ENCODE results near the gene GPR62.

Gene GPR62

GRCh38 chr3:51938780-51939425, 16.3 kb upstream of the GPR62 start:
- no peak for DNase-seq

GRCh38 chr3:51940648-51941462, 14.3 kb upstream of the GPR62 start:
- DNase-seq, result no peak

GRCh38 chr3:51941463-51941797, 13.8 kb upstream of the GPR62 start:
- DNase-seq, result no peak

DNA sequence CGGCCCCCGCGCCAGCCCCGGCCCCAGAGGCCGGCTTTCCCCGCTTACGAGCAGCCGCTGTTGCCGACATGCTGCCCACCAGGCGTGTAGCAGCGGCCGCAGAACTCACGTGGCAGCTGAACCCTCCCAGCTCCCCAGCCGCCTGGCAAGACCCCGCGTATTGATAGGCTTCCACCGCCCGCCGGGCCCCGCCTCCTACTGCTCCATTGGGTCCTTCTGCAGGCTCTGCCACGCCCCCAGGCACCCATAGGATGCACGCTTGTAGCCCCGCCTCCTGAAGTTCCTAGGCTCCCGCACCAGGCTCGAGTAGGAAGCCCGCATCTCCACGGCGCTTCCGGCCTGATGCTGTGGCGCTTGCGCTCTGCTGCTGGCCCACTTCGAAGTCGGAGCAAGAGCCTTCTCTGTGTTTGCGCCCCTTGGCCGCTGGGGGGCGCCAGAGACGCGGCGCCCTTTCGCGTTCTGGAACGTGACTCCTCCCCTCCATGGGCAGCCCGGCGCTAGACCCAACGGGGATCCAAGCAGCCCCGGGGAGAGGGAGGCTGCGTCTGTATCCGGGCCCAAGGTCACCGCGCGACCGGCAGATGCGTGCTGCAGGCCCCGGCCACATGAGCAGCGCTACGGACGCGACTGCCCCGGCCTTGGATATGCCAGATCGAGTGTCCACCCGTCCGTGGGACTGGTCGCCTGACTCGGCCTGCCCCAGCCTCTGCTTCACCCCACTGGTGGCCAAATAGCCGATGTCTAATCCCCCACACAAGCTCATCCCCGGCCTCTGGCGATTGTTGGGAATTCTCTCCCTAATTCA, 13.2 kb upstream of the GPR62 start, which contains the start of the genes PARP3 and RRP9:
TSS of gene PARP3 (plus strand) at position 566 of the 805 bp plus-strand sequence. CDS start 993 bp downstream, outside the sequence.
TSS of gene RRP9 (minus strand) at position 107 of the 805 bp plus-strand sequence. CDS start at position 70, 37 bp downstream.
- peak; percentile 100 for DNase-seq

- DNase-seq, result peak; percentile 64
Observed at GRCh38 chr3:51942603-51943450, 12.4 kb upstream of the GPR62 start.

DNA sequence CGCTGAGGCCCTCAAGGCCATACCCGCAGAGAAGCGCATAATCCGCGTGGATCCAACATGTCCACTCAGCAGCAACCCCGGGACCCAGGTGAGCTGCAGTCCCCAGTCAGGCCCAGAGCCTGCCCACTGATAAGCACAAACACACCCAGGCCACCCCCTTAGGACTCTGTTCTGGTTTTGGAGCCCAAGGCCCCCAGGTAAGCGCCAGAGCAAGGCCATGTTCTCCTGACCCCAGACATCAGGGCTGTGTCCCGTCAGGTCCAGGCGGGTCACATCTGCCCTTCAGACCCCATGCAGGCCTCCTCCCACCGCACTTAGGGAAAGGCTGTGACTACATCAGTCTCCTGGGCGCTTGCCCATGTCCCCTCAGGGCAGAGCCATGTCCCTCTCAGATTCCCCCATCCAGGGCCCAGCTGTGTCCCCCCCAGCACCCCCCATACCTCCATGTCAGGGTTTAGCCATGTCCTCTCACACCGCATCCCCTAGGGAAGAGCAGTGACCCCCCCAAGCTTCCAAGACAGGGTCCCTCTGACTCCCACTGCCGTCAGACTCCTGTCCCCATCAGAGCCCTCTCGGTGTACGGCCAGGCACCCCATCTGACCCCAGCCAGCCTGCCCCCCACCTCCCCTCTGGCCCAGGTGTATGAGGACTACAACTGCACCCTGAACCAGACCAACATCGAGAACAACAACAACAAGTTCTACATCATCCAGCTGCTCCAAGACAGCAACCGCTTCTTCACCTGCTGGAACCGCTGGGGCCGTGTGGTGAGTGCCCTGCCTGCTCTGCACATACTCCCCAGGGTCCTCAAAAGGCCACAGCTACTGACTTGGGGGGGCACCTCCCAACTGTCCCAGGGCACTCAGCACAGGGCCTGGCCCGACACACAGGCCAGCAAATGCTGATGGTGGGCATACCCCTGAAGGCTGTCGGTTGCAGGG, 11.5 kb upstream of the GPR62 start:
- DNase-seq, result no peak

DNA sequence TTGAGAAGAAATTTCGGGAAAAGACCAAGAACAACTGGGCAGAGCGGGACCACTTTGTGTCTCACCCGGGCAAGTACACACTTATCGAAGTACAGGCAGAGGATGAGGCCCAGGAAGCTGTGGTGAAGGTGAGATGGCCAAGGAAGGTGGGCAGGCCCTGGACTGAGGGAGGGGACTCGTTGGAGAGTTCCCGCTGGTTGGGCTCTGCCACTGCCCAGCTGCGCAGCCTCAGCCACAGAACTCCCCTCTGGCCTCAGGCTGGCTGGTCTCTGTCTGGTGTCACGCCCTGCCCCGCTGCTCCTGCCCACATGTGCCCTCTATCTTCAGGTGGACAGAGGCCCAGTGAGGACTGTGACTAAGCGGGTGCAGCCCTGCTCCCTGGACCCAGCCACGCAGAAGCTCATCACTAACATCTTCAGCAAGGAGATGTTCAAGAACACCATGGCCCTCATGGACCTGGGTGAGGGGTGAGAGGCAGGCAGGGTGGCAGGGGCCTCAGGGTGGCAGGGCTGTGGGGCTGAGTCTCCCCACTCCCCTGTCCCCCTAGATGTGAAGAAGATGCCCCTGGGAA, 10.6 kb upstream of the GPR62 start:
- DNase-seq, result no peak

DNA sequence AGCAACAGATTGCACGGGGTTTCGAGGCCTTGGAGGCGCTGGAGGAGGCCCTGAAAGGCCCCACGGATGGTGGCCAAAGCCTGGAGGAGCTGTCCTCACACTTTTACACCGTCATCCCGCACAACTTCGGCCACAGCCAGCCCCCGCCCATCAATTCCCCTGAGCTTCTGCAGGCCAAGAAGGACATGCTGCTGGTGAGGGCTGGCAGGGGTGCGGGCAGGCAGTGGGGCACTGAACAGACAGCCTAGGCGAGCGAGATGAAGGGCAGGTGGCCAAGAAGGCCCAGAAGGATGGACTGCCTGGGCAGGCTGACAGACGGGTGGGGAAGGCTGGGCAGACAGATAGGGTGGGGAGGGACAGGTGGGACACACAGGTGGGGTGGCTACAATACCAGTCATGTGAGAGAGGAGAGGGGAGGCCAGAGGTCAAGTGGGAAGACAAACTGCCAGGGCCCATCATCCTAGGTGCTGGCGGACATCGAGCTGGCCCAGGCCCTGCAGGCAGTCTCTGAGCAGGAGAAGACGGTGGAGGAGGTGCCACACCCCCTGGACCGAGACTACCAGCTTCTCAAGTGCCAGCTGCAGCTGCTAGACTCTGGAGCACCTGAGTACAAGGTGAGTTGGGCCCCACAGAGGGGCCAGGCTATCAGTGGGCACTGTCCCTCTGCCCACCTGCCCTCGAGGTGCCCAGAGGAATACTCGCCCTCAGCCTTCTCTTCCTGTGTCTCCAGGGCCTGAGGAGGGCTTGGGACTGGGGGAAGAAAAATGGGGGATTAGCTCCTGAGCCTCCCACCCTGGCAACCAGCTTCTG, 9.9 kb upstream of the GPR62 start:
- DNase-seq, result no peak

DNA sequence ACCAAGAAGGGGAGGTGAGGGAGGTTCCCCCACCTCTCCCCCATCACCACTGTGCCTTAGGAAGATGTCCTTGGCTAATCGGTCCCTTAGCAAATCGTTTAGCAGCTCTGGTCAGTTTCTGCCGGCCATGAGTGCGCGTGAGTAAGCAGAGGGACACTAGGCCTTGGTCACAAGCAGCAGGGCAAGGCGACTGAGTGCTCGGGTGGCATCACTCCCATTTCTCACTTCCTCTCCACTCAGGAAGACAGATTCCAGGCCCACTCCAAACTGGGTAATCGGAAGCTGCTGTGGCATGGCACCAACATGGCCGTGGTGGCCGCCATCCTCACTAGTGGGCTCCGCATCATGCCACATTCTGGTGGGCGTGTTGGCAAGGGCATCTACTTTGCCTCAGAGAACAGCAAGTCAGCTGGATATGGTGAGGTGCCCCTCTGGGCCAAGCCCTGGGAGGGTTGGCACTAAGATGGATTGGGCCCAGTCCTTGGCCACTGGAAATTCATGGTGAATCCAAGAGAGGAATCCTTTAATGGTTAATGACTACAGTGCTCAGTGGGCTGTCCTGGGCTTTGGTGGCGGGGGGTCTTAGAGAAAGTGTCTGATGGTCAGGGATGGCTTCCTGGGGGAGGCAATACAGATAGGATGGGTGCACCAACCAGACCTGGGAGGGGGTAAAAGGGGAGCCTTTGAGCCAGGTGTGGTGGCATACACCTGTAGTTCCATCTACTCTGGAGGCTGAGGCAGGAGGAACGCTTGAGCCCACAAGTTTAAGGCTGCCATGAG, 9.1 kb upstream of the GPR62 start:
- DNase-seq, result no peak

GRCh38 chr3:51946796-51947195, 8.4 kb upstream of the GPR62 start:
- DNase-seq, result no peak

DNA sequence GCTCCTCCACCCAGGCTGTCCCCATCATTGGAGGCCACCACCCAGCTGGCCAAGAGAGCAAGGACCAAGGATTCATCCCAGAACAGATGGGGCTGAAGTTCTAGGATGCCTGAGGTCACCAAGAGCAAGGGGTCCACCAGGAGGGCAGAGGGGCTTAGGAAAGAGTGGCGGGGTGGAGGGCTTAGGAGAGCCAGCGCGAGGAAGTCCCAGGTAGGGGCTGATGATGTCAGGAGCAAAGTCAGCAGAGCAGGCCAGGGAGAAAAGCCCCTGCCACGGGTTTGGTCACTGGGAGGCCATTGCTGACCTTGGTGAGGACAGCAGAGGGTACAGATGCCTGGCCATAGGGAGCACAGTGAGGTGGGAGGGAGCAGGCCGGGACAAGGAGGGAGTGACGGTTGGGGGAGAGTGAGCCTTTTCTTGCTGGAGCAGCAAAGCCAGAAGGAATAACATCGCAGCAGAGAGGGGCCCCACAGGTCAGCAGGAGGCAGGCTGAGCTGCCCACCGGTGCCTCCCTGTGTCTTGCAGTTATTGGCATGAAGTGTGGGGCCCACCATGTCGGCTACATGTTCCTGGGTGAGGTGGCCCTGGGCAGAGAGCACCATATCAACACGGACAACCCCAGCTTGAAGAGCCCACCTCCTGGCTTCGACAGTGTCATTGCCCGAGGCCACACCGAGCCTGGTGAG, 7.8 kb upstream of the GPR62 start:
- no peak for DNase-seq

- DNase-seq, result no peak
Observed at GRCh38 chr3:51948016-51948580, 7.1 kb upstream of the GPR62 start.

DNA sequence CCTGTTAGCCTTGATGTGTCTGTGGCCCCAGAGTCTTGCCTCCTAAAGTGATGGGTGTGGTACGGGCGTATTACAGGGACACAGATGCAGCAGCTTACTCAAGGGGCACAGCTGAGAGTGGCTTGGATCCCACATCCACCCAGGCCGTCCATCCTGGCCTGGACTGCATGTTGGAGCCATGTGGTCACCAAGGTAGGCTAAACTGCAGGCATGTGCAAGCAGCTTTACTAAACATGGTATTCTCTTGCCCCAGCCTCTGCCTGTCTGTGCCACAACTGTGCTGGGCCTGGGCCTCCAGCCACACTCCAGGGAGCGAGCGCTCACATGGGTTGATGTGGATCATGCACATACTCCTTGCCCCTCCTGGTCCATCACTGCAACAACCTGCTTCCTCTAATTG, 6.1 kb upstream of the GPR62 start:
- DNase-seq, result no peak

GRCh38 chr3:51950899-51951298, 4.3 kb upstream of the GPR62 start:
- no peak for DNase-seq

- DNase-seq, result no peak
Observed at GRCh38 chr3:51953445-51953844, 1.7 kb upstream of the GPR62 start.

- no peak for DNase-seq
Observed at GRCh38 chr3:51954105-51954504, 1.1 kb upstream of the GPR62 start.

DNA sequence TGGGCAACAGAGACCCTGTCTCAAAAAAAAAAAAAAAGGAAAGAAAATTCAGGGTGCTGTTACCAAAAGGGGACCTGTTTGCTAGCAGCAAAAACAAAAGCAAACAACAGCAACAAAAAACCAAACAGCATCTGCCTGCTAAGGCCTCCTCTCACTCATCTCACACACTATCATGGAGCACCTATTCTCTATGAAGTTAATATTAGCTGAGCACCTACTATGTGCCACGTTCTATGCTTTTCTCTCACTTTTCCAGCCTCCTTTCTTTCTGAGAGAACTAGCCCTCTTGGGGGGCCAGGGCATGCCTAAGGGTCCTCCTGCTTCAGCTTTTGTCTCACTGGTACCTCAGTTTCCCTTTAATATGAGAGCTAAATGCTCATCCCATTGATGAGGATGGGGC, 468 bp upstream of the GPR62 start:
- DNase-seq, result no peak
